Fibroblast of lung (primary cell): ENCODE measurements around the gene OR3A3.
"Not testable (repeated sequence)": the region's sequence is repeated elsewhere in the genome, so short reads cannot be mapped to it uniquely, and the experiment has no call there.

Experiments used
- EZH2 ChIP-seq: IDR thresholded peaks from 2 replicates; pipeline ENCODE4 v1.5.1; 2012; ENCODE audit warnings: low read length, control low read depth, mild to moderate bottlenecking; ENCODE audit errors: missing control alignments
- TF ChIP-seq, protein P1 (sequence below), 2 donors: IDR thresholded peaks in 1 of 2; conservative IDR thresholded peaks in 1 of 2; 1 replicate in 1 of 2; 2 replicates in 1 of 2; pipeline ENCODE4 v1.5.1; 2011 to 2012; ENCODE audit warnings: low read length in 2 of 2, control low read depth in 1 of 2, inconsistent platforms in 1 of 2, low read depth in 1 of 2, mild to moderate bottlenecking in 1 of 2

GRCh38 chr17:3403856-3404255 is 7.3 kb upstream of the OR3A3 start:
- TF ChIP-seq, protein P1, sequence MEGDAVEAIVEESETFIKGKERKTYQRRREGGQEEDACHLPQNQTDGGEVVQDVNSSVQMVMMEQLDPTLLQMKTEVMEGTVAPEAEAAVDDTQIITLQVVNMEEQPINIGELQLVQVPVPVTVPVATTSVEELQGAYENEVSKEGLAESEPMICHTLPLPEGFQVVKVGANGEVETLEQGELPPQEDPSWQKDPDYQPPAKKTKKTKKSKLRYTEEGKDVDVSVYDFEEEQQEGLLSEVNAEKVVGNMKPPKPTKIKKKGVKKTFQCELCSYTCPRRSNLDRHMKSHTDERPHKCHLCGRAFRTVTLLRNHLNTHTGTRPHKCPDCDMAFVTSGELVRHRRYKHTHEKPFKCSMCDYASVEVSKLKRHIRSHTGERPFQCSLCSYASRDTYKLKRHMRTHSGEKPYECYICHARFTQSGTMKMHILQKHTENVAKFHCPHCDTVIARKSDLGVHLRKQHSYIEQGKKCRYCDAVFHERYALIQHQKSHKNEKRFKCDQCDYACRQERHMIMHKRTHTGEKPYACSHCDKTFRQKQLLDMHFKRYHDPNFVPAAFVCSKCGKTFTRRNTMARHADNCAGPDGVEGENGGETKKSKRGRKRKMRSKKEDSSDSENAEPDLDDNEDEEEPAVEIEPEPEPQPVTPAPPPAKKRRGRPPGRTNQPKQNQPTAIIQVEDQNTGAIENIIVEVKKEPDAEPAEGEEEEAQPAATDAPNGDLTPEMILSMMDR (conservative IDR thresholded peaks at IDR 0.05 in 1 of 2, IDR thresholded peaks at IDR 0.05 in 1 of 2; ENCODE audit: low read depth in 1 of 2, low read length in 2 of 2) = not testable (repeated sequence)
- not testable (repeated sequence) for TF ChIP-seq EZH2
